SU-DHL-6 (cell line): ENCODE data around the gene DNAJB5.

ENCODE experiments used
- EZH2phosphoT487 ChIP-seq: fragments of 200-600 bp; sonication (generic), shearing (Covaris generic); conservative IDR thresholded peaks from 2 replicates; pipeline ENCODE4 v1.6.1; 2018; ENCODE audit warnings: mild to moderate bottlenecking, antibody characterized with exemption, low read length, moderate library complexity, mixed read lengths
- TF ChIP-seq, protein P1 (sequence below): fragments of 200-600 bp; sonication (generic); IDR thresholded peaks from one replicate; pipeline ENCODE4 v1.5.1; 2017; ENCODE audit warnings: antibody characterized with exemption, mild to moderate bottlenecking, low read length, moderate library complexity; ENCODE audit not compliant: insufficient read depth, poor library complexity, severe bottlenecking

DNA sequence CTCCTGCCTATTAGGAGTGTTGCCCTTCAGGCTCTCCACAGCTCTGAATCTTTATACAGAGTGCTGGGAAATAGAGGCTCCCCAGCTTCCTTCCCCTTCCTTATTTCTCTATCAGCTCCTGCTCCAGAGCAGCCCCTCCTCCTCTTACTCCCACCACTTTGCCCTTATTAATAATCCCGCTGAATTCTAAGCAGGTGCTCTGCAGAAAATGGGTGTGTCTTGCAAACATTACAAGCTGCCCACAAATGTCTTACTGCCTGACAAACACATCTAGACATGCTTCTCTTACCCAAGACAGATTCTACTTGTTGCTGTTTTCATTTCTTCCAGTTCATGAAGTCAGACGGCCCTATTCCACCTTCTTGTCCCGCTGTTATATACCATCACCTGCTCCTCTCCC lies 25.1 kb upstream of the DNAJB5 start:
- TF ChIP-seq, protein P1, sequence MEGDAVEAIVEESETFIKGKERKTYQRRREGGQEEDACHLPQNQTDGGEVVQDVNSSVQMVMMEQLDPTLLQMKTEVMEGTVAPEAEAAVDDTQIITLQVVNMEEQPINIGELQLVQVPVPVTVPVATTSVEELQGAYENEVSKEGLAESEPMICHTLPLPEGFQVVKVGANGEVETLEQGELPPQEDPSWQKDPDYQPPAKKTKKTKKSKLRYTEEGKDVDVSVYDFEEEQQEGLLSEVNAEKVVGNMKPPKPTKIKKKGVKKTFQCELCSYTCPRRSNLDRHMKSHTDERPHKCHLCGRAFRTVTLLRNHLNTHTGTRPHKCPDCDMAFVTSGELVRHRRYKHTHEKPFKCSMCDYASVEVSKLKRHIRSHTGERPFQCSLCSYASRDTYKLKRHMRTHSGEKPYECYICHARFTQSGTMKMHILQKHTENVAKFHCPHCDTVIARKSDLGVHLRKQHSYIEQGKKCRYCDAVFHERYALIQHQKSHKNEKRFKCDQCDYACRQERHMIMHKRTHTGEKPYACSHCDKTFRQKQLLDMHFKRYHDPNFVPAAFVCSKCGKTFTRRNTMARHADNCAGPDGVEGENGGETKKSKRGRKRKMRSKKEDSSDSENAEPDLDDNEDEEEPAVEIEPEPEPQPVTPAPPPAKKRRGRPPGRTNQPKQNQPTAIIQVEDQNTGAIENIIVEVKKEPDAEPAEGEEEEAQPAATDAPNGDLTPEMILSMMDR = no peak
- no peak for TF ChIP-seq EZH2phosphoT487
